ENCODE data around the gene IDH3B.

DNA sequence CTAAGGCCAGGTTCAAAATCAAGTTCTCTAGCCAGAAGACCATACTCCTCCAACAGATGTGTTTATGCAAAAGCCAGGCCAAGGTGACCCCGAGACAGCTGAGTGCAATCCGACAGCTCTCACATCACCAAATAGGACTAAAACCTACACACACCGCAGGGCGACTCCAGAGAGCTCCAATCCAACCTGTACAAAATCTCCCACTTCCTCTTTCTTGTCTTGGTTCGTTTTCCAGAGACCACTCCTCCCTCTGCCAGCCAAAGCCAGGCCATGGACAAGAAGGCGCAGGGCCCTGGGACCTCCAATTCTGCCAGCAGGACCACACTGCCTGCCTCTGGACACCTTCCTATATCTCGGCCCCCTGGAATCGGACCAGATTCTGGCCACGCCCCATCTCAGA lies 23.1 kb downstream of the IDH3B start:
- TF ChIP-seq, protein P1, sequence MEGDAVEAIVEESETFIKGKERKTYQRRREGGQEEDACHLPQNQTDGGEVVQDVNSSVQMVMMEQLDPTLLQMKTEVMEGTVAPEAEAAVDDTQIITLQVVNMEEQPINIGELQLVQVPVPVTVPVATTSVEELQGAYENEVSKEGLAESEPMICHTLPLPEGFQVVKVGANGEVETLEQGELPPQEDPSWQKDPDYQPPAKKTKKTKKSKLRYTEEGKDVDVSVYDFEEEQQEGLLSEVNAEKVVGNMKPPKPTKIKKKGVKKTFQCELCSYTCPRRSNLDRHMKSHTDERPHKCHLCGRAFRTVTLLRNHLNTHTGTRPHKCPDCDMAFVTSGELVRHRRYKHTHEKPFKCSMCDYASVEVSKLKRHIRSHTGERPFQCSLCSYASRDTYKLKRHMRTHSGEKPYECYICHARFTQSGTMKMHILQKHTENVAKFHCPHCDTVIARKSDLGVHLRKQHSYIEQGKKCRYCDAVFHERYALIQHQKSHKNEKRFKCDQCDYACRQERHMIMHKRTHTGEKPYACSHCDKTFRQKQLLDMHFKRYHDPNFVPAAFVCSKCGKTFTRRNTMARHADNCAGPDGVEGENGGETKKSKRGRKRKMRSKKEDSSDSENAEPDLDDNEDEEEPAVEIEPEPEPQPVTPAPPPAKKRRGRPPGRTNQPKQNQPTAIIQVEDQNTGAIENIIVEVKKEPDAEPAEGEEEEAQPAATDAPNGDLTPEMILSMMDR (IDR thresholded peaks at IDR 0.05), result no peak
- no peak for TF ChIP-seq POLR2A (IDR thresholded peaks at IDR 0.05)
